ENCODE data around the gene SLC9C1. TPM values are rescaled to one million over a fixed set of nuclear protein-coding genes. Genes with fewer than 3 reads are reported as not detected.

SLC9C1 gene
- total RNA-seq, 1 experiment from 2014 or later: 0.50 TPM

DNA sequence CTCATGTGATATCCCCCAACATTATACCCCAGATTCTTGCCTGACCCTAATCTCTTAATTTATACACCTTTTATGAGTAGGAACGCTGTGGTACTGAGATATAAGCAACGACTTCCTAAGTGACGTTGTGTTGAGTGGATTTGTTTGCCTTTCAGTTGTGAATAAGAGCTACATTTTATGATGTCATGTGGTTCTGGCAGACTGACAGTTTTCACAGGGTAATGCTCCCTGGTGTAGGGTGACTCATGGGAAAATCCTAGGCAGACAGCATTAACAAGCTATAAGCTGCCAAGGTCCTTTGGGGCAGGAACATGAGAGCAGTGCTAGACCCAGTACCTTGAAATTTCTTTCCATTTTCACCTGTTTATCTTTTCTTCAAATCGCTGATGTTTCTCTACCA lies 196.6 kb downstream of the SLC9C1 start:
- H2BK15ac ChIP-seq (ENCODE audit: low read depth, low read length): no peak overlapping the region
- H3K14ac ChIP-seq (ENCODE audit: insufficient read depth, low read length): no peak overlapping the region
- peaks cover 8% of the 10 kb centered on the region for H3K4me1 ChIP-seq (ENCODE audit: insufficient read depth, low read length)
- no peak overlapping the region for H2BK12ac ChIP-seq (ENCODE audit: insufficient read length, low read depth, low read length)
- H3K27ac ChIP-seq (ENCODE audit: insufficient read length, low read depth, low read length): no peak overlapping the region
- H2AK5ac ChIP-seq (ENCODE audit: insufficient read length, low read length): no peak overlapping the region
- no peak overlapping the region for H3K9ac ChIP-seq (ENCODE audit: extremely low read depth, insufficient read length, low read length)
- no peaks in the 10 kb centered on the region for H3K79me1 ChIP-seq (ENCODE audit: insufficient read depth, low read depth, low read length, poor library complexity, severe bottlenecking)
- H3K56ac ChIP-seq (ENCODE audit: insufficient read length, low read depth, low read length): no peak overlapping the region
- H3K4me2 ChIP-seq (ENCODE audit: insufficient read depth, insufficient read length, low read length): no peak overlapping the region
- H2BK120ac ChIP-seq (ENCODE audit: low read depth, low read length, poor library complexity, severe bottlenecking): no peak overlapping the region
- Mint-ChIP-seq H3K36me3 (ENCODE audit: insufficient read depth in 1 of 3, low read depth in 3 of 3) (peaks cover 3 to 12% (median 7%) of the 10 kb centered on the region in 3 experiments; a peak in 5 of 7 replicates), H3K27me3 (ENCODE audit: low read depth) (peaks cover 1% of the 10 kb centered on the region; the same call in 1 of the 2 replicates), H3K9me3 (no peaks in the 10 kb centered on the region), H3K4me1 (peaks cover 12 to 26% of the 10 kb centered on the region in 2 experiments), H3K4me3 (no peak overlapping the region), H3K27ac (no peak overlapping the region)
- H3K27me3 ChIP-seq (ENCODE audit: insufficient read depth, low read length): no peaks in the 10 kb centered on the region
- no peak overlapping the region for H3K23ac ChIP-seq (ENCODE audit: insufficient read length, low read depth, low read length)
- no peaks in the 10 kb centered on the region for H3K79me2 ChIP-seq (ENCODE audit: insufficient read depth, low read length)
- WGBS (ENCODE audit: extremely low coverage, insufficient read length, low lambda C conversion rate): no CpG with 5 or more reads among the region's 4 CpGs
- H3T11ph ChIP-seq (ENCODE audit: low read length): no peak overlapping the region
- H4K8ac ChIP-seq (replicated peaks; ENCODE audit: insufficient read length, low read depth, low read length): no peak overlapping the region
- no peak overlapping the region for H4K5ac ChIP-seq (ENCODE audit: insufficient read length, low read depth, low read length)
- H3K18ac ChIP-seq (ENCODE audit: insufficient read length, low read depth, low read length): no peak overlapping the region
- no peak overlapping the region for H2BK5ac ChIP-seq (ENCODE audit: insufficient read length, low read length)
- H3K4ac ChIP-seq (ENCODE audit: low read depth, low read length): no peak overlapping the region
- no peak for DNase-seq
- no peaks in the 10 kb centered on the region for H3K9me3 ChIP-seq (ENCODE audit: control insufficient read depth, low read depth, low read length)
- no peaks in the 10 kb centered on the region for H3K23me2 ChIP-seq (ENCODE audit: insufficient read length, low read depth, low read length, poor library complexity, severe bottlenecking)
- no peaks in the 10 kb centered on the region for H4K20me1 ChIP-seq (ENCODE audit: control insufficient read depth, insufficient read depth, insufficient read length)
- TF ChIP-seq, protein P1, sequence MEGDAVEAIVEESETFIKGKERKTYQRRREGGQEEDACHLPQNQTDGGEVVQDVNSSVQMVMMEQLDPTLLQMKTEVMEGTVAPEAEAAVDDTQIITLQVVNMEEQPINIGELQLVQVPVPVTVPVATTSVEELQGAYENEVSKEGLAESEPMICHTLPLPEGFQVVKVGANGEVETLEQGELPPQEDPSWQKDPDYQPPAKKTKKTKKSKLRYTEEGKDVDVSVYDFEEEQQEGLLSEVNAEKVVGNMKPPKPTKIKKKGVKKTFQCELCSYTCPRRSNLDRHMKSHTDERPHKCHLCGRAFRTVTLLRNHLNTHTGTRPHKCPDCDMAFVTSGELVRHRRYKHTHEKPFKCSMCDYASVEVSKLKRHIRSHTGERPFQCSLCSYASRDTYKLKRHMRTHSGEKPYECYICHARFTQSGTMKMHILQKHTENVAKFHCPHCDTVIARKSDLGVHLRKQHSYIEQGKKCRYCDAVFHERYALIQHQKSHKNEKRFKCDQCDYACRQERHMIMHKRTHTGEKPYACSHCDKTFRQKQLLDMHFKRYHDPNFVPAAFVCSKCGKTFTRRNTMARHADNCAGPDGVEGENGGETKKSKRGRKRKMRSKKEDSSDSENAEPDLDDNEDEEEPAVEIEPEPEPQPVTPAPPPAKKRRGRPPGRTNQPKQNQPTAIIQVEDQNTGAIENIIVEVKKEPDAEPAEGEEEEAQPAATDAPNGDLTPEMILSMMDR (conservative IDR thresholded peaks at IDR 0.05): no peak
- H4K91ac ChIP-seq (ENCODE audit: insufficient read length, low read depth, low read length): no peak overlapping the region
- H2AFZ ChIP-seq (ENCODE audit: low read length): no peak overlapping the region
- no peak overlapping the region for H2BK20ac ChIP-seq (ENCODE audit: low read depth, low read length, poor library complexity, severe bottlenecking)
